Activated T-helper 1 cell treated with Interleukin-2 at 50 U/mL for 16 hours (primary cell): ENCODE measurements around the gene AKAP6.
"Not testable (repeated sequence)": the region's sequence is repeated elsewhere in the genome, so short reads cannot be mapped to it uniquely, and the experiment has no call there.

Experiments used
- DNase-seq: peaks from one replicate; pipeline ENCODE4 v3.0.0-alpha.2; 2020; ENCODE audit warnings: low read depth

Gene AKAP6

DNA sequence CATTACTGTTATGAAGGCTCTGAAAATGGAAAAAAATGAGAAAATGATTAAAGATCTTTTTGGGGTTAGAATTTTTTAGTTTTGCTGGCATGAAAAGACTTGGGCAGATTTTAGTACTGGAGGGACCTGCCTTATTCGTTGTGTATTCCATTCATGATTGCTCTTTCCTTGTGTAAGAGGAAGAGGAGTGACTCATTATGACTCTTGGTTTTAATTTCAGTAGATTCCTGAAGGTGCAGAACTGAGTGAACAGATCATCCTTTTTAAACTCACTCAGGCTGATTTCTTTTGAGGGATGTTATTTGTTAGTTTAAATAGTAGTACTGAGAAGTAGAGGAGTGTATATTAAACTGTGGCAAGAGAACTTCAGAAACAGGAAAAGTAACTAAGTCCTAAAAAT lies 41.6 kb downstream of the AKAP6 start:
- no peak for DNase-seq

- DNase-seq, result no peak
These were observed 43.1 kb downstream of the AKAP6 start for GRCh38 chr14:32372154-32372553.

- not testable (repeated sequence) for DNase-seq
These were observed 44.1 kb downstream of the AKAP6 start for GRCh38 chr14:32373174-32373573.

DNA sequence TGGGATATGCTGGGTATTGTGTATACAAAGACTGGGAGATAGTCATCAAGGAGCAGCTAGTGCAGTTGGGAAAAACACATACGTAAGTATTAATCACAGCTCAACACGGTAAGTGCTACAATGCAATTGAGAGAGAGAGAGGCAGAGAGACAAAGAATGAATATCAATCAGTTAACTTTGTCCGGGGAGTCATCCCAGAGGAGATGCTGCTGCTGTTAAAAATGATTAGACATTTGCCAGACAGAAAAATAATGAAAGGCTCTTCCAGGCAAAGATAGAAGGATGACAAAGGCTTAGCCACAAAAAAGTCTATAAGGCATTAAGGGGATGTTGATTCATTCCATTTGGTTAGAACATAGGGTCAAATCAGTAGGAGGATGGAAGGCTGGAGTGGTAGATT lies 45.1 kb downstream of the AKAP6 start:
- no peak for DNase-seq

GRCh38 chr14:32375663-32376062 lies 46.6 kb downstream of the AKAP6 start:
- no peak for DNase-seq

GRCh38 chr14:32377046-32377646 lies 48.0 kb downstream of the AKAP6 start:
- DNase-seq, result no peak

DNA sequence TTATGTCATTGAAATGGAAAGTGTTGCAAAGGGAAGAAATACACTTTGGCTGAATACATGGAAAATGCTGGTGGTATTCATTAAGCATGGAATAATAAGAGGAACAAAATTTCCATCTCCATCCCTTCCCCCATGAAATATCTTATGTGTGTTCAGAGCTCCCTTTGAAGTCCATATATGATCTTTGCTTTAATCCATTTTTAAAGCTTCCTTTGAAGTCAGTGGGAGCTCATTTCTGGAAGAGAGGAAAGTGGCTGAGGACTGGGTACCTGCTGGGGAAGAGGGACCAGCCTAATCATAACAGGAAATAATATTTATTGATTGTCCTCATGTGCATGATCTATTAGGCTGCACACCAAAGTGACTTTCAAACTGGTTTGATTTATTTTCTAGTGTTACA lies 49.2 kb downstream of the AKAP6 start:
- DNase-seq, result no peak

- no peak for DNase-seq
These were observed 50.3 kb downstream of the AKAP6 start for GRCh38 chr14:32379447-32379846.

DNA sequence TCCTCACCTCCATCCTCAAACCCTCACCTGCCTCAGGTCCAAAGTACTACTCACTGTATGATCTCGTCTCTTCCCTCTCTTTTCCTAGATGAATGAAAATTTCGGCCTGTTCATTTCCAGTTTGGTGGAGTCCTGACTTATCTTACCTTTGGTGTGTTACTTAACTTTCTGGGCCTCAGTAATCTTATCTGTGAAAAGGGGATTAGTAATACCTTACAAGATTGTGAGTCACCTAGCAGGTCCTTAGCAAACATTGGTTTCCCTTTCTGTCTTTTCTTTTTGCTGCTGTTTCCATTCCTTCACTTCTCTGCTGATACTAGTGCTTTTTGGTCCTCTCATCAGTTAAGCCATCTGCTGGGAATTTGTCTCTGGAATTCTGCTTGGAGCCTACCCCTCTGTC lies 52.8 kb downstream of the AKAP6 start:
- no peak for DNase-seq

- no peak for DNase-seq
These were observed 53.6 kb downstream of the AKAP6 start for GRCh38 chr14:32382704-32383103.

DNA sequence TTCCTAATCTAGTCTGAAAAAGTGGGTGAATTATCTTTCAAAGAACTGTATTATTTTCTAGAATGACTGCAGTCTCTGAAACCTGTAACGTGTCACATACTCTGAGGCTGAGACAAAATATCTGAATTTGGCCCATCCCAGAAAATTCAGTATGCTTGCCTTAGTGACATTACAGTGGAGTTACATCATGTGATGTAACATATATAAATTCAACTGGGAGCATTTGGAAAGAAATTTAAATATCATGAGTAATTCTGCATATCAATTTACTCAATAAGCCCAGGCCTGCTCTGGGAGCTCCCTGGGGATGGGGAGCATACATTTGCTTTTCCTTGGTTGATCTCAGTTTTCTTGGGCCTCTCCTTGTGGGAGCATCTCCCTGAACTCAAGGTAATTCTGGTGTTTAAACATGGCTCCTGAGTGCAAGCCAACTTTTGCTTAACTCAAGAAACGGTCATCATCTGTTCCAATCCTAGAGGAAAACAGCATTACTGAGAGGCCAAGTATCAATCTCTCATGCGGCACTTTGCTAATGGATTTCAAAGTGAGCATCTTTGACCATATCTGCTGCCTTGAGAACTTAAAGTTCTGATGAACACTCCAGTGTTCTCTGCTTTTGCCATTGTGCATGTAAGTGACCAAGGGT lies 54.4 kb downstream of the AKAP6 start:
- DNase-seq, result no peak

DNA sequence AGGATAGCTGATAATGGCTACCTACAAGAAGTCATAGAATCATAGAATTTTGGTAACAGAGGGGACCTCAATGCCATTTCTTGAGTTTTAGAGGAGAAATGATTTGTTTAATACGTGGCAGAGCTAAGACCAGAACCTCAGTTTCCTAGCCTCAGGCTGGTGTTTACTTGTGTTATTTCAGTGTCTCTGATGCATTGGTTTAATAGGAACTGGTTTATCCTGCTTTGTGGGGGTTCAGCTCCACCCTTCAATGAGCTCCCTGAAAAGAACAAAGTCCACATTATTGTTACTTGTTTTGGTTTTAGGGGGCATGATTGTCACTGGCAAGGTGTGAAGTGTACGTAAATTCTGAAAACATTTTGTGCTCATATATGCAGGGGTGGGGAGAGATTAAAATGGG lies 55.4 kb downstream of the AKAP6 start:
- no peak for DNase-seq

GRCh38 chr14:32387295-32387694 lies 58.2 kb downstream of the AKAP6 start:
- DNase-seq, result not testable (repeated sequence)

- DNase-seq, result no peak
These were observed 64.0 kb downstream of the AKAP6 start for GRCh38 chr14:32393119-32393518.

DNA sequence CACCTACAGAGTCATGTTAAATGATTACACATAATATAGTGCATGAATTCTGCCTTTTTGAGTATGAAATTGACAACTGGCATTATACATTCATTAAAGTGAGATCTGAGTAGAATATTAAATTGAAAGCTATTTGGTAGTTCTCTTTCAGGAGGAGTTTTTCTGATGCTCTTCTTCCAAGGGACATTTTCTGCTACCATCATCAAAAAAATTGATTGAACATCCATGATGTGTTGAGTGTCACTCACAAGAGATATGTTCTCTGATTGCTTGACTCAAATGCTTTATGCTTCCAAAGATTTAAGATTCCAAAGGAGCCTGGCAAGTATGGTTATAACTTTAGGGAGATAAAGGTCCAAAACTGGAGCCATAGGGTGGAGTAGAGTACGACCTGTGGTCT lies 64.9 kb downstream of the AKAP6 start:
- DNase-seq, result no peak

DNA sequence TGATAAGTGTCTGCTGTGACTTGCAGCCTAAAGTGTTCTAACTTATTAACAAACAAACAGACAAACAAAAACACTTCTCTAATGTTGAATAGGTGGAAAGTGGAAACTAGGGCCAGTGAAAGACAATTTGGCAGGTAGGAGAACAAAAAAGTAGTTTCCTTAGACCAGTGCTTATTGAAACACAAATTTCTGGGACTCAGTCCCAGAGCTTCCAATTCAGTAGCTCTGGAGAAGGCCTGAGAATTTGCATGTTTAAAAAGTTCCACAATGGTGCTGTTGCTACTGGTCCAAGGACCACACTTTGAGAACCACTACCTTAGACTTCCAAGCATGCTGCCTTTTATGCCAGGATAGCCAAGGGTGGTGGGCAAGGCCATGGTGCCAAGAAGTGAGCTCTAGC lies 67.8 kb downstream of the AKAP6 start:
- no peak for DNase-seq

DNA sequence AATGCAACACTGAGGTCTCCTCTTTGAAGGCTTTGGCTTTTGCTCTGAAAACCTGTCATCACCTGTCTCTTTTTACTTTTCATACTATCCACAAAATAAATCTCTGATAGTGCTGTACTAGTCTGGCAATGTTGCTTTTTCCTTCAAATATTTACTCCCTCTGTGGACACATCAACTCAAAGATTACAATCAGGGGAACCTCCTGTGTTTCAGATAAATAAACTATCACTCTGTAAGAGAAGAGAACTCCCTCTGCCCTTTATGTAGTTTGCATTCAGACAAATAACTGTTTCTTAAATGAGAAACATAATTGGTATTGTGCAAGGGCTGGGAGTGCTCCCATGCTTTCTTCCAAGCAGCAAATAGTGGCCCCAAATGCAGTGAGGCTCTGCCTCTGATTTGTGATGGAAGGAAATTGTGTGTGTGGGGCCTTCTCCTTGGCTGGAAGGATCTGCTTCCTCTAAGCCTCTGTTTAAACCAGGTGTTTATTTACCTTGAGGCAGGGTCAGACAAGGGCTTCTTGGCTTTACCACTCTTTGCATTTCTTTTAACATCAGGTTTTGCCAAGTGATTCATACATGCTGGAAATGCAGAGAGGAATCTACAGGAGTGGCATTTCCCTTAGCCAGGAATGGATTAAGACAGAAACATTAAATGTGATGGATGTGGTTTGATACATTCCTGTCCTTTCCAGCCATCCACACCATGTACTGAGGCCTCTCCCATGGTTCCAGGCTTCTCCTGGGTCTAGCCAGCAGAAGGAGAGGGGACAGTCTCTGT lies 69.0 kb downstream of the AKAP6 start:
- no peak for DNase-seq

GRCh38 chr14:32399920-32400319 lies 70.8 kb downstream of the AKAP6 start:
- DNase-seq, result no peak

- DNase-seq, result no peak
These were observed 71.4 kb downstream of the AKAP6 start for GRCh38 chr14:32400480-32400879.

GRCh38 chr14:32403021-32403420 lies 73.9 kb downstream of the AKAP6 start:
- no peak for DNase-seq

- no peak for DNase-seq
These were observed 74.6 kb downstream of the AKAP6 start for GRCh38 chr14:32403688-32404087.

DNA sequence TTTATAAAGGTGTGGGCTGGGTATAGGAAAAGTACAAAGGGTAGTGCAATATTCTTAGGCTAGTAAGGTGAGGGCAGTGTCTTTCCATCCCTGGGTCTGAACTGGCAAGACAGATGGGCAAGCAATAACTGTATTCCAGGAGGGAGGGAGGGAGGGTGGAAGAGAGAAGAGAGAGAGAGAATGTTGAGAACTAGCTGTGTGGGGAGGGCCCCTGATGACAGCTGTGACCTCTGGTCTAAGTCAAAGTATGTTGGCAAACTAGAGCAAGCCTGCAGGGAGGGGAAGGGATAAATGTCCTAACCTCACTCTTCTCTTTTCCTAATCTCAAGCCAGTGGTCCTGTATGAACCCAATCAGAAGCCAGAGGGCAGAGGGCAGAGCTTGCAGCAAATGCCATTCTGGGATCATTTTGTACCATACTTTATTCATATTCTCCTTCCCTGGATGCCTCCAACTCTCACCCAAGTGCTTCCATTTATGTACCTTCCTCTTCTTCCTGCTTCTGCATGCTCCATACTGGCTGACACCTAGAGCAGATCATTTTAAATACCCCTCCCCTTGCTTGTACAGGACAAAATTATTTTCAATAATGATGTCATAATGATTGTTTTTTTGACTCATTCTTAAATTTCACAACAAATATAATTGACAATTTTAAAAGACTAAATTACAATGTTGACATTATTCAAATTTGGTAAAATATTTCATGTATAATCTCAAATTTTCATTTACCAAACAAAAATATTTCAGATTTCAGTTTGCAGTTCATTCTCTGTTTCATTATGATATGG lies 75.9 kb downstream of the AKAP6 start:
- no peak for DNase-seq

- DNase-seq, result no peak
These were observed 76.8 kb downstream of the AKAP6 start for GRCh38 chr14:32405856-32406255.
